Endodermal cell (in vitro differentiated cells): ENCODE data around the gene S100A3. TPM values are rescaled to one million over a fixed set of nuclear protein-coding genes. Genes with fewer than 3 reads are reported as not detected.
A peak's percentile ranks its signal among the peaks of the same experiment; 100 is the strongest.

Experiments
- DNase-seq: peaks from one replicate; pipeline ENCODE4 v3.0.0-alpha.2; 2017
- H3K27ac ChIP-seq: 2 replicates; pipeline ENCODE4 v1.5.1; 2013; ENCODE audit warnings: mild to moderate bottlenecking, low read depth, low read length, moderate library complexity
- H3K27me3 ChIP-seq: 2 replicates; pipeline ENCODE4 v1.6.1; 2013; ENCODE audit warnings: mild to moderate bottlenecking, low read length, moderate library complexity; ENCODE audit not compliant: insufficient read depth, control insufficient read depth, poor library complexity, severe bottlenecking
- H3K36me3 ChIP-seq: 2 replicates; pipeline ENCODE4 v1.7.0; 2013; ENCODE audit warnings: mild to moderate bottlenecking, low read length, moderate library complexity; ENCODE audit not compliant: control insufficient read depth, insufficient read depth
- H3K4me1 ChIP-seq: one replicate; pipeline ENCODE4 v1.7.0; 2013; ENCODE audit warnings: low read length; ENCODE audit not compliant: control insufficient read depth, insufficient read depth
- H3K4me3 ChIP-seq: 2 replicates; pipeline ENCODE4 v1.5.1; 2013; ENCODE audit warnings: mild to moderate bottlenecking, low read length, moderate library complexity
- H3K9ac ChIP-seq: 2 replicates; pipeline ENCODE4 v1.6.1; 2013; ENCODE audit warnings: mild to moderate bottlenecking, low read length, moderate library complexity; ENCODE audit not compliant: poor library complexity, severe bottlenecking; ENCODE audit errors: extremely low read depth
- H3K9me3 ChIP-seq: 2 replicates; pipeline ENCODE4 v1.6.1; 2013; ENCODE audit warnings: mild to moderate bottlenecking, low read length, moderate library complexity; ENCODE audit not compliant: control insufficient read depth
- H3K27ac Mint-ChIP-seq: 2 replicates; pipeline ENCODE4 v1.8.0; 2020; ENCODE audit warnings: mixed read lengths
- H3K27me3 Mint-ChIP-seq: 2 replicates; pipeline ENCODE4 v1.8.0; 2021; ENCODE audit warnings: mild to moderate bottlenecking, mixed read lengths; ENCODE audit not compliant: insufficient read depth
- H3K36me3 Mint-ChIP-seq: 2 replicates; pipeline ENCODE4 v1.8.0; 2020; ENCODE audit warnings: low read depth, mixed read lengths
- H3K4me1 Mint-ChIP-seq: 2 replicates; pipeline ENCODE4 v1.8.0; 2020; ENCODE audit warnings: mixed read lengths
- H3K4me3 Mint-ChIP-seq: 2 replicates; pipeline ENCODE4 v1.8.0; 2020; ENCODE audit warnings: mild to moderate bottlenecking, moderate library complexity, mixed read lengths
- H3K9me3 Mint-ChIP-seq: 2 replicates; pipeline ENCODE4 v1.8.0; 2020; ENCODE audit warnings: mild to moderate bottlenecking, mixed read lengths
- CTCF ChIP-seq: fragments of 200-600 bp; sonication (generic); conservative IDR thresholded peaks from 2 replicates; pipeline ENCODE4 v1.5.0; 2021; ENCODE audit warnings: antibody characterized with exemption, mild to moderate bottlenecking
- WGBS, 2 experiments: methylation state at CpG; one replicate each; pipeline versions ENCODE4 v1.1.5 to v1.1.7; 2013; ENCODE audit warnings: missing lambda C conversion rate in 2 of 2, mixed read lengths in 1 of 2; ENCODE audit not compliant: insufficient coverage in 1 of 2, insufficient read length in 1 of 2; 5-methylcytosine and 5-hydroxymethylcytosine counted together
- total RNA-seq, 2 donors: library from RNA; stranded (reverse); fragmentation: NEBNext Ultra II Directional in 1 of 2; extraction: Animal tissue kit (Norgen Biotek cat#: 25700) in 1 of 2; gene quantifications; 2 replicates in 1 of 2; 3 replicates in 1 of 2; pipeline ENCODE4 v1.2.1, GENCODE V29; 2021

S100A3 gene
- total RNA-seq, 2 donors from 2014 or later = not detected

GRCh38 chr1:153569465-153569864 is 20.4 kb upstream of the S100A3 start:
- DNase-seq = no peak
- Histone ChIP-seq H3K9me3 (peaks cover 8% of the 10 kb centered on the region), H3K9ac (no peak overlapping the region), H3K27me3 (no peaks in the 10 kb centered on the region), H3K4me1 (peaks cover 11% of the 10 kb centered on the region), H3K27ac (no peak overlapping the region), H3K4me3 (no peak overlapping the region), H3K36me3 (no peaks in the 10 kb centered on the region)
- no peak for TF ChIP-seq CTCF
- Mint-ChIP-seq H3K4me3 (no peak overlapping the region), H3K9me3 (peaks cover 17% of the 10 kb centered on the region), H3K4me1 (peaks cover 29% of the 10 kb centered on the region), H3K27me3 (peaks cover 7% of the 10 kb centered on the region), H3K36me3 (no peaks in the 10 kb centered on the region), H3K27ac (no peak overlapping the region)
- 95% methylated on average over 4 to 8 of the region's 8 CpGs for WGBS, 2 experiments

- DNase-seq = peak; percentile 97
- Mint-ChIP-seq H3K4me1 (peaks cover 29% of the 10 kb centered on the region), H3K4me3 (peak overlapping the region; percentile 42), H3K9me3 (peaks cover 7% of the 10 kb centered on the region), H3K27me3 (peaks cover 7% of the 10 kb centered on the region), H3K27ac (peak overlapping the region; percentile 78), H3K36me3 (no peaks in the 10 kb centered on the region)
- Histone ChIP-seq H3K27me3 (no peaks in the 10 kb centered on the region), H3K36me3 (no peaks in the 10 kb centered on the region), H3K9ac (no peak overlapping the region), H3K9me3 (no peaks in the 10 kb centered on the region), H3K4me3 (no peak overlapping the region), H3K27ac (peak overlapping the region; percentile 40), H3K4me1 (peaks cover 11% of the 10 kb centered on the region)
- 35 to 37% methylated on average over 12 to 25 of the region's 25 CpGs for WGBS, 2 experiments
- peak; percentile 99 for TF ChIP-seq CTCF
Observed at GRCh38 chr1:153568367-153569099, 19.5 kb upstream of the S100A3 start.

GRCh38 chr1:153567621-153568366 is 18.7 kb upstream of the S100A3 start:
- peaks cover 29% of the 10 kb centered on the region for H3K4me1 Mint-ChIP-seq
- peaks cover 7% of the 10 kb centered on the region for H3K27me3 Mint-ChIP-seq
- H3K36me3 Mint-ChIP-seq = no peaks in the 10 kb centered on the region
- peak; percentile 80 for DNase-seq
- H3K9me3 Mint-ChIP-seq = peaks cover 2% of the 10 kb centered on the region
- peak overlapping the region; percentile 78 for H3K27ac Mint-ChIP-seq
- Histone ChIP-seq H3K4me1 (peaks cover 11% of the 10 kb centered on the region), H3K9me3 (no peaks in the 10 kb centered on the region), H3K4me3 (no peak overlapping the region), H3K27me3 (no peaks in the 10 kb centered on the region), H3K27ac (peak overlapping the region; percentile 40), H3K36me3 (no peaks in the 10 kb centered on the region), H3K9ac (no peak overlapping the region)
- peak overlapping the region; percentile 42 for H3K4me3 Mint-ChIP-seq
- 72 to 79% methylated on average over 13 to 22 of the region's 22 CpGs for WGBS, 2 experiments
- TF ChIP-seq CTCF = no peak
